ENCODE measurements around the gene HIPK4.
"Not testable (repeated sequence)": the region's sequence is repeated elsewhere in the genome, so short reads cannot be mapped to it uniquely, and the experiment has no call there.

HIPK4 gene

DNA sequence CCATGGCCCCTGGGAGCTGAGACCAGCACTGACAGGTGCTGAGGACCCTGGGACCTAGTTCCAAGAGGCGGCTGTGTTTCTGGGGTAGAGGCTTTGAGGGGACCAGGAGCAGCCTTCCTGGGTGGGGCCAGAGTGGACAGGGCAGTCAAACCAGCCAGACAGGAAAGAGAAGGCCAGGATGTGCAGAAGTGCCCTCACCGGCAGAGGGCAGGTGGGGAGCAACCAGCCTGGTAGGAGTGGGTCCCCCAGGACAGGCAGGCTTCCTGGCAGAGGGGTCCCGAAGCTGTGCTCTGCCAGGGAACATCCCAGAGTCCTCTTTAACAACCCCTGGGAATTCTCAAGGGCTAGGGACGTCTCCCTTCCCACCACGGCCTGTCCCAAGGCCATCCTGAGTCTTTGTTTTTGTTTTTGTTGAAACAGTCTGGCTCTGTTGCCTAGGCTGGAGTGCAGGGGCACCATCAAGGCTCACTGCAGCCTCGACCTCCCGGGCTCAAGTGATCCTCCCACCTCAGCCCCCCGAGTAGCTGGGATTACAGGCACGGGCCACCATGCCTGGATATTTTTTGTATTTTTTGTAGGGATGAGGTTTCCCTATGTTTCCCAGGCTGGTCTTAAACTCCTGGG lies 3.0 kb upstream of the HIPK4 start:
- DNase-seq = no peak

DNA sequence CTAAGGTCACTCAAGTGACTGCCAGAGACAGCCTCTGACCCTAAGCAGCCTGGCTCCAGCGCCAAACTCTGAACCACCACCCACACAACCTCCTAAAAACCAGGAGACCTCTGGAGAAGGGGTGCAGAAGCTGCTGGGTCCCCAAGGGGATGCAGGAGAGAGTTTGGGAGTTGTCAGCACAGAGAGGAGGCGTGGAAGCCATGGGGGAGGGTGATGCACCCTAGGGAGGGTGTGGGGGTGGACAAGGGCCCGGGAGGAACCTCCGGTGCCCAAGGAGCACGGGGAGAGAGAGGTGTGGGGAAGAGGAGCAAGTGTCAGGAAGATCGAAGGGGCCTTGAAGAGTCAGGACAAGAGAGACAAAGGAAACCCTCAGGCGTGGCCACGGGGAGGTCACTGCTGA lies 2.1 kb upstream of the HIPK4 start:
- no peak for DNase-seq

DNA sequence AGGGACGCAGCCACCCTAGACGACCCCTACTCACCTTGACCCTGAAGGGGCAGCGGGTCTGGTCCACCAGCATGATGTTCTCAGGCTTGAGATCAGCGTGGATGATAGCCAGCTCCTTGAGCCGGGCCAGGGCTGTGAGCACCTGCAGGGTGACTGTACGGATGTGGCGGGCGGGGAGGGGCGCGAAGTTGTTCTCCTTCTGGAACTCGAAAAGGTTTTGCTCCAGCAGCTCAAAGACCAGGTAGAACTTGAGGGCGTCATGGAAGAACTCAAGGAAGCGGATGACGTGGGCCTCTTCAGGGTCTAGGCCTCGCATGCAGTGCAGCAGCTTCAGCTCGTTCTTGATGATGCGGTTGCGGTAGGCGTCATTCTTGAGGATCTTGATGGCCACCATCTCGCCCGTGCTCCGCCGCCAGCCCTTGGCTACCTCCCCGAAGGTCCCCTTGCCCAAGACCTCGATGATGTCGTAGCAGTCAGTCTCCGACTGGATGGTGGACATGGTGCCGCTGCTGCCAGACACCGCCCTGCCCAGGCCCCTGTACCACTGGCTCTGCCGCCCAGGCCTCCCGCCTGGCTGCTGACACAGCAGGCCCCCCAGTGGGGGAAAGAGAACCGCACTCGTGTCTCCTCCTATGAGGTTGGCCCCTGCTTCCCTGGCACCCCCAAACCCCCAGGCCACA lies 437 bp downstream of the HIPK4 start:
- no peak for DNase-seq

- DNase-seq = no peak
Observed at GRCh38 chr19:40388481-40388880, 1.5 kb downstream of the HIPK4 start.

DNA sequence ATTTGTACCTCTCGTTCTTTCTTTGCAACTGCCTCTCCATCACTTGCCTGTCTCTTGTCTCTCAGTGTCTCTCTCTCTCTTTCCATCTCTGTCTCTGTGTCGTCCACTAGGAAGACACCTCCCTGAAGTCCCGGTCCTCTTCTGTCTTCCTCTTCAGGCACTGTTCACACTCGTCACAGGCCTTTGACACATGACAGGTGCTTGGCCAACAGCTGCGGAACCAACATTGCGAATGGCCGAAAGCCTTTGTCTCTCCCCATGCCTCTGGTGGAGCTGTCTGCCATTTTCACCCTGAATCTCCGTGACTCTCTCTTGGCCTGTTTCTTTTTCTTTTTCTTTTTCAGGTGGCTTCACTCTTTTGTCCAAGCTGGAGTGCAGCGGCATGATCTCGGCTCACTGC lies 2.8 kb downstream of the HIPK4 start:
- no peak for DNase-seq

DNA sequence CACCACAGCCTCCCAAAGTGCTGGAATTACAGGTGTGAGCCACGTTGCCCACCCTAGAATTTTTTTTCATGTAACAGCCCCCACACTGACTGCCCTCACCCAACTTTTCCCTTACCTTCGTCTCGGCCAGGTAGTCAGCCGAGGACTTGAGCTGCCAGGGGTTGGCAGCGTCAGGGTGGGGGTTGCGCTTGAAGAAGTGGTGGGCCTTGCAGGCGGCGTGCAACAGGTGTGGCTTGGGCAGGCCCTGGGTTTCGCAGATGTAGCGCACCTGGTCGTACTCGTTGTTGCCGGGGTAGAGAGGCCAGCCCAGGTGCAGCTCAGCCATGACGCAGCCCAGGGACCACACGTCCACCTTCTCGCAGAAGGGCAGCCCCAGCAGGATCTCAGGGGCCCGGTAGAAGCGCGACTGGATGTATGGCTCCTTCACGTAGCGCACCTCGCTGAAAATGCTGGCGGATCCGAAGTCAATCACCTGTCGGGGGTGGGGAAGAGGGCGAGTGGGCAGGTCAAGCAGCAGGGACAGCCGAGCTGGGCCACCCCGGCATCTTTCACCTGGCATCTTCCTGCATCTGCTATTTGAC lies 6.2 kb downstream of the HIPK4 start:
- DNase-seq = no peak

- no peak for DNase-seq
Observed at GRCh38 chr19:40381321-40381720, 8.7 kb downstream of the HIPK4 start.

DNA sequence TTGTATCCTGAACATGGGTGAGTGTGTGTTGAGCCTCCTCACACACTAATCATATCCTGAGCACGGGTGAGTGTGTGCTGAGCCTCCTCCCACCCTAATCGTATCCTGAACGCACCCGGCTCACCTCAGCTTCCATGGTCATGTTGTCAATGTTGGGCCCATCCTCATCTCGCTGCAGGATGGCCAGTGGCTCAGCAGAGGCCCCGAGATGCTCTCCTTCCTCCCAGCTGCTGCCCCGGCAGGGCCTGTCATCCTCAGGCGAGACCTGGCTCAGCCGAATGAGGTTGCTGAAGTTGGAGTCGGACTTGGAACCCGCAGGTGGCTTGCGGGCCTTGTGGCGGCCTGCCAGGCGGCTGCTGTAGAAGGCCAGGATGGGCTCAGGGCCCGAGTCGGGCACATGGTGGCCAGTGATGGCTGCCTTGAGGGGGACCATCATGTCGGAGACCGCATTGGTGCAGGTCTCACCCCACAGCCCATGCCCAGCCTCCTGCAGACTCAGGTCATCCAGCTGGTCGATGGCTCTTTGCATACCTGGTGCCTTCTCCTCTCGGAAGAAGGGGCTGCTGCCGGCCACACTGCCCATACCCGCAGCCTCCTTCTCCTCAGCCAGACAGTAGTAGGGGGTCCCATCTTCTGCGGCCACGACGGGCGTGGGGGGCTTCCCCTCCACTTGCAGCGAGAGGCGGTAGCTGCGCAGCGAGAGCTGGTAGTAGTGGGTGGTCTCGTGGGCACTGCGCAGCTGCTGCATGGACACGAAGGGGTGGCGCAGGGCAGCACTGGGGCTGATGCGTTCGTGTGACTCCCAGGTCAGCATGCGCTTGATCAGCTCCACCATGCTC lies 9.6 kb downstream of the HIPK4 start:
- no peak for DNase-seq

DNA sequence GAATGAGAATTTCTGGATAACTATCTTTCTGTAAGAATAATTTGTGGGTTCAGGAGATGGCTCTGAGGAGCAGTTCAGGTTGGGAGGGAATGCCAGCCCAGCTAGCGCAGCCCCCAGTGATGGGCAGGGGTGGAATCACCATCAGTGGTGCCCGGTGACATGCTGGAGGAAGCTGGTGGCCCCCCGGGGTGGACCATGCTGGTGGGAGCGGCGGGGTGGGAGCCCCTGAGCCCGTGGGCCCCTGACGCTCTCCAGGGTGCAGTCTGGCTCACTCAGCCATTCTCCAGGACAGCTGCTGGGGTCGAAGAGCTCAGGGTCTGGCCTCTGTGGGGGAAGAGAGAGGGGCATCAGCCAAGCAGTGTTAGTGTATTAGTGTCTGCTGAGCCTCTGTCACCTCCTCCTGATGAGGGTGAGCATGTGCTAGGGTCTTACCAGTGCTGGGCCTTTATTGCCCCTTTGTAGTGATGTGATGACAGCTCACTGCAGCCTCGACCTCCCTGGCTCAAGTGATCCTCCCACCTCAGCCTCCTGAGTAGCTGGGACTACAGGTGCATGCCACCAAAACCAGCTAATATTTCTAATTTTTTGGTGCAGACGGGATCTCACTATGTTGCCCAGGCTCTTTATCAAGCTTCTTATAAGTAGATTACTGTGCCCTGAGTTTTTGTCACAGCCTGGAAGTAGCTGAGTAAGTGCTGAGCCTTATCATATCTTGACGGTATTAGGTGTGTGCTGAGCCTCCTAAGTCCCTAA lies 10.4 kb downstream of the HIPK4 start:
- DNase-seq = no peak

GRCh38 chr19:40378509-40378908 lies 11.5 kb downstream of the HIPK4 start:
- DNase-seq = no peak

DNA sequence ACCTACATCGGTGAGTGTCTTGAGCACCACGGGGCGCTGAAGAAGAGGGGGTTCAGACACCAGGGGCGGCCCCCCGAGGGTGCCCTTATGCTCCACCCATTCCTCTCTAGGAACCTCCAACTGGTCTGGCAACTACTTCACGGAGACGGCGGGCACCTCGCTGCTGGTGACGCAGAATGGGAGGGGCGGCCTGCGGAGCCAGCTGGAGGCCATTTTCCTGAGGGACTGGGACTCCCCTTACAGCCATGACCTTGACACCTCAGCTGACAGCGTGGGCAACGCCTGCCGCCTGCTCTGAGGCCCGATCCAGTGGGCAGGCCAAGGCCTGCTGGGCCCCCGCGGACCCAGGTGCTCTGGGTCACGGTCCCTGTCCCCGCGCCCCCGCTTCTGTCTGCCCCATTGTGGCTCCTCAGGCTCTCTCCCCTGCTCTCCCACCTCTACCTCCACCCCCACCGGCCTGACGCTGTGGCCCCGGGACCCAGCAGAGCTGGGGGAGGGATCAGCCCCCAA lies 12.1 kb downstream of the HIPK4 start:
- DNase-seq = no peak

DNA sequence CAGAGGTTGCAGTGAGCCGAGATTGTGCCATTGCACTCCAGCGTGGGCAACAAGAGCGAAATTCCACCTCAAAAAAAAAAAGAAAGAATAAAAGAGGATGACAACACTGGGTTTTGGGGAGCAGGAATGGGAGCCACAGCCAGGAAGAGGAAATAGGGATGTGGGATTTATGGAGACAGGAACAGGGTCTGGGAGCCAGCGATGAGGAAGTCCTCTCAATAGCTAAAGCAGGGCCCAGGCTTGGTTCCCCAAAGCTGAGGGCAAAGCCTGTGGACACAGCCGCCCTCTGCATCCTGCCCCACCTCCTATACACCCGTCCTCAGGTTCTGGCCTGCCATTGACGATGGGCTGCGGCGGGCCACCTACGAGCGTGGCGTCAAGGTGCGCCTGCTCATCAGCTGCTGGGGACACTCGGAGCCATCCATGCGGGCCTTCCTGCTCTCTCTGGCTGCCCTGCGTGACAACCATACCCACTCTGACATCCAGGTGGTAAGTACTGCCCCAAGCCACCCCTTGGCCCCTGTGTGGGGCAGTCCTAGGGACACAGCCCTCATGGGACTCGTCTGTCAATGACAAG lies 13.6 kb downstream of the HIPK4 start:
- DNase-seq = no peak

- DNase-seq = no peak
Observed at GRCh38 chr19:40374084-40374483, 15.9 kb downstream of the HIPK4 start.

DNA sequence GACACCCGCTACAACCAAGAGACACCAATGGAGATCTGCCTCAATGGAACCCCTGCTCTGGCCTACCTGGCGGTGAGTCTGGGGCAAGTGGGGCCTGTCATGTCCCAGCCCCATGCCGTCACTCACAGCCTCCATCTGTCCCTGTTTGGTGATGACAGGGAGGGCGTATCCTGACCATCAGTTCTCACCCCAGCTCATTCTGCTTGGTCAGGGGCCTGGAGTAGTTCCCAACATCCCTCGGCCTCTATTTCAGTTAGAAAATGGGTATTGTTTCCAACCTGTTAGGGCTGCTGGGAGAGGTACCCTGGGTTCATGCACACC lies 18.2 kb downstream of the HIPK4 start:
- no peak for DNase-seq

GRCh38 chr19:40370997-40371801 lies 18.8 kb downstream of the HIPK4 start:
- DNase-seq = no peak

DNA sequence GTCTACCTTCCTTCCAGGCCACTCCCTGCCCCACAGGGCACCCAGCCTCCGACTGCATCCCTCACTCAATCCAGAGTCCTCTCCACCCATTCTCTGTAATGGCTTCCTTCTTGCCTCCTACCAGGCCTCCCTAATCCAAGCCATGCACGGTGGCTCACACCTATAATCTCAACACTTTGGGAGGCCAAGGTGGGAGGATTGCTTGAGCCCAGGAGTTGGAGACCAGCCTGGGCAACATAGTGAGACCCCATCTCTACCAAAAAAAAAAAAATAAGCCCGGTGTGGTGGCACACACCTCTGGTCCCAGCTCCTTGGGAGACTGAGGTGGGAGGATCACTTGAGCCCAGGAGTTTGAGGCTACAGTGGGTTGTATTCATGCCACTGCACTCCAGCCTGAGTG lies 19.7 kb downstream of the HIPK4 start:
- DNase-seq = not testable (repeated sequence)

DNA sequence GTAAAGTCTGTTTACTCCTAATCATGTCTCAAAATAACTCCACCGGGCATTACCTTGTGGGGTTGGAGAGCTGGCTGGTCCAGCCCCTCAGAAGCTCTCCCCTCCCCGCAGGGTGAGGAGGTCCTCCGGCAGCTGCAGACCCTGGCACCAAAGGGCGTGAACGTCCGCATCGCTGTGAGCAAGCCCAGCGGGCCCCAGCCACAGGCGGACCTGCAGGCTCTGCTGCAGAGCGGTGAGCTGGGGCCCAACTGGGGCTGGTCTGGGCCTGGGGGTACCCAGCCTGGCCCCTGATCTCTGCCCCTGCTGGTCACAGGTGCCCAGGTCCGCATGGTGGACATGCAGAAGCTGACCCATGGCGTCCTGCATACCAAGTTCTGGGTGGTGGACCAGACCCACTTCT lies 20.2 kb downstream of the HIPK4 start:
- no peak for DNase-seq

GRCh38 chr19:40367577-40368434 lies 22.2 kb downstream of the HIPK4 start:
- no peak for DNase-seq

DNA sequence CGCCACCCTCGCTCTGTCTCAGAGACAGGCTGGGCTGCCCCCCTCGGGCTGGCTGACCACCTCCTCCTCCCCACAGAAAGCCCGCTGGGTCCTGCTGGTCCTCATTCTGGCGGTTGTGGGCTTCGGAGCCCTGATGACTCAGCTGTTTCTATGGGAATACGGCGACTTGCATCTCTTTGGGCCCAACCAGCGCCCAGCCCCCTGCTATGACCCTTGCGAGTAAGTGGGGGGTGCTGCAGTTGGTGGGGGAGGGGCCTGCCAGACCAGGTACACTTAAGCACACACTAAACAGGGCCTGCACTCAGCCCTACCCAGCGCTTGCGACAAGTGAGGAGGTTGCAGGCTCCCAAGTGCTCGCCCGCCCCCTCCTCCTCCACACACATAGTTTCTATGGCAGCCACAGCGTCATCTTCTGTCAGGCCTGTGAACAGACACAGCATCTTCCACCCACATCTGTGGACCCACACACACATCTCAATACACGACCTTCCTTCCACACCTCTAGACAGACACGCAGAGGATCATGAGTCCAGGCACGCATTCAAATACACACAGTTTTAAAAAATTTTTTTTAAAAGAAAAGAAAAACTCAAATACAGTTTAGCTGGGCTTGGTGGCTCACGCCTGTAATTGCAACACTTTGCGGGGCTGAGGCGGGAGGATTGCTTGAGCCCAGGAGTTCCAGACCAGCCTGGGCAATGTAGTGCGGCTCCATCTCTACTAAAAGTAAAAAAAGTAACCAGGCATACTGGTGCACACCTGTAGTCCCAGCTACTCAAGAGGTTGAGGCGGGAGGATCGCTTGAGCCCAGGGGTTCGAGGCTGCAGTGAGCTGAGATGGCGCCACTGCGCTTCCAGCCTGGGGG lies 23.1 kb downstream of the HIPK4 start:
- DNase-seq = no peak

All from NCI-H2171 (cell line).